NOMO-1 treated with dmso at 0.1 percent for 144 hours (cell line): ENCODE measurements around the gene AKAP1.
A peak's percentile ranks its signal among the peaks of the same experiment; 100 is the strongest.
"Not testable (repeated sequence)": the region's sequence is repeated elsewhere in the genome, so short reads cannot be mapped to it uniquely, and the experiment has no call there.

Experiments
- DNase-seq: peaks from one replicate; lab custom pipeline; 2025; ENCODE audit not compliant: unreplicated experiment; lab: John Stamatoyannopoulos, UW

Gene AKAP1

DNA sequence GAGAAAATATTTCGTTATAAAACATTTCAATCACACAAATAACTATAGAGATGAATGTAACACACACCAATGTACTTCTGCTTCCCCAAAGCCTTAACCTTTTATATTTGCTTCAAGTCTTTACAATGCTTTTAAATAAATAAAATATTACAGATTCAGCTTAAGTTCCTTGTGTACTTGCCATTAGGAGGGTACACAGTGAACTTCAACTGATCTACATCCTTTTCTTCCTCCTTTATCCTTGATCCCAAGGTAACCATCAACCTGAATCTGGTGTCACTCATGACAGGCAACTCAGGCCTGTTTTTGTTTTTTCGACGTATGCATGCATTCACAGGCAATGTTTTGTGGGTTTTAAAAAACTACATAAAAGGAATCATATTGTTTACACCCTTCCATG lies 9.3 kb upstream of the AKAP1 start:
- no peak for DNase-seq

DNA sequence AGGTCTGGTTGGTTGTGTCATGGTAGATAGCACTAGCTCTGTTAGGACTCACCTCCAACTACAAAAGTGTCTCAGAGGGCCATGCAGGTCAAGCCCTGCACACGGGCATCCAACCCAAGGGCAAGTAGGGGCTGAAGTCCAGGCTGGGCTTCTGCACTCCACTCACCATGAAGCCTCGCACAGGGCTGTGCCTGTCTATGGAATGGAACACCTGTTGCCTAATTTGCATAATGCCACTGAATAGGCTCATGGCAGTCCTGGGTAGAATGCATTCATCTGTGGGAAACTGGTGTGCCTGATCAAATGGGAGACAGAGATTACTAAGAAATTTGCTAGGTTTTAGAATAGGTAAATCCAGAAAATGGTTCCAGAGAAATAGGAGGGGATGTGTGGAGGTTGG lies 8.0 kb upstream of the AKAP1 start:
- DNase-seq, result no peak

DNA sequence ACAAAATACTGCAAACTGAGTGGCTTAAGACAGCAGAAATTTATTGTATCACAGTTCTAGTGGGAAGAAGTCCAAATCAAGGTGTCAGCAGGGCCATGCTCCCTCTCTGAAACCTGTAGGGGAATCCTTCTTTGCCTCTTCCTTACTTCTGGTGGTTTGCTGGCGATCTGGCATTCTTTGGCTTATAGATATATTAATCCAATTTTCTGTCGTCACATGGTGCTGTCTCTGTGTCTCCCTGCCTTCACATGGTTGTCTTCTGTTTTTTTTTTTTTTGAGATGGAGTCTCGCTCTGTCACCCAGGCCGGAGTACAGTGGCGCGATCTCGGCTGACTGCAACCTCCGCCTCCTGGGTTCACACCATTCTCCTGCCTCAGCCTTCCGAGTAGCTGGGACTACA lies 6.8 kb upstream of the AKAP1 start:
- DNase-seq, result no peak

DNA sequence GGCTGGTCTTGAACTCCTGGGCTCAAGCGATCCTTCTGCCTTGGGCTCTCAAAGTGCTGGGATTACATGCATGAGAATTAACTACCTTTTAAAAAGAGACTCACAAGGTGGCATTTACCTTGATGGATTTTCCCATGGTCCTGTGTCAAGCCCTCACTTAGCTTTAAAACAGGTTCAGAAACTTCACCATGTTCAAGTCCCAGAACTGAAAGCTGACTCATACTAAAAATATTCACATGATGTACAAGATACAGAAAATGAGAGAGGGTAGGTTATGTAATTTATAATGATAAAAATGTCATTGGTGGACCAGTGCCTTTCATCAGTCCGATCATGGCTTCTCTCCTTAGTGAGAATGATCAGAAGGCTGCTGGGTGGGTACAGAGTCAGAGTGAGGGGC lies 4.3 kb upstream of the AKAP1 start:
- DNase-seq, result no peak

DNA sequence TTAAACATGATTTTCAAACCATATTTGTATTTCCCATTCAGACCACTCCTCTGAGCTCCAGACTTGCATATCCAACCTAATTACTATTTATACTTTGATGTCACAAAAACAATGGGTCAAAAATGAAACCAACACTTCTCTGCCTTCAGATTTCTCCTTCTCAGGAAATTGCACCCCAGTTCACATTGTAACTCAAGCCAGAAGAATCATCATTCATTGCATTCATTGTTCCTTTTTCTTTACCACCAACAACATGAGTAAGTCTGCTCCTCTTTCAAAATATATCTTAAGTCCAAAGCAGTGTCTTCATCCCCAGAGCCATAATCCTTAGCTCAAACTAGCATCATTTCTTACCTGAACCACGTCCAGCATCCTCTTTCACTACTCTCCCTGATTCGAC lies 2.6 kb upstream of the AKAP1 start:
- no peak for DNase-seq

DNA sequence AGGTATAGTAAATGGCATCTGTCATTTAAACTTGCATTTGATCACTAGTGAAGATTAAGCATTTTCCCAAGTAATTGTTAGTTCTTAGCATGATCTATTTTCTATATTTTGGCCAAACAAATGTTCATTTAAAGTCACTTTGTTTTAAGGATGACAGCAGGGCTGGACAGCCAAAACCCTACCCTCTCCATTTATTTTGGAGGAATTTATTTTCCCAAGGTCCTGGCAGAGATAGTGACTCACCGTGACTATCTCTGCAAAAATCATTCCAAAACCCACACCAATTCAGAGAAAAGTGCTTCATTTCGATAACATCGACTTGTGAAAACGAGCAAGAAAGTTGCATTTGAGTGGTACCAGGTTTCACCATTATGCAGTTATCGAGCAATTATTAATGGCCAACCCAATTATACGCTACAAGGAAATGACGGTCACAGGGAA lies 665 bp upstream of the AKAP1 start:
- DNase-seq, result no peak

DNA sequence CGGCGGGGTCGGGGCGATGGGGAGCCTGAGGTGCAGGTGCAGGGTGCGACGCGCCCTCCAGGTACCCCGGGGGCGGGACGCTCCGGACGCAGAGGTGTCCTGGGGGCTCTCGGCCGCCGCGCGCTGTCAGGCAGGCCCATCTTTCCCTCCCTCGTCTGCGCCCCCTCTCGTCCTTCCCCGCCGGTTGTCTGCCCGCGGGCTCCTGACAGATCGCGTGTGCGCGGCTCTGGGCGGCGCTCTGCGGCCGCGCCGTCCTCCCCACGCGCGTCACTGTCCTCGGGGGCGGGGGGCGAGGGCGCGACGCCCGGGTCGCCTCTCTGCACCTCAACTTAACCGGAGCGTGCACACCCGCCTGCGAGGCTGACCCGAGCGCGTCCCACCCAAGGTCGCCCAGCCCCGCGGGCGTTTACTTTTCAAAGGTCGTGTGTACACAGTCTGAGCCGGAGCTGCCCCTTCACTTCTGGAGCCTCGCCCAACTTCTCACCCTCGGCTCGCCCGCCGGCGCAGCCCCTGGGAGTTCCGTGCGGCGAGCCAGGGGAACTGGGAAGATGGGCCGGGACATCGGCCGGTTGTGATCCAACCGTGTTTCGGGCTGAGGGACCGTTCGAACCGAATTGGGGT lies 512 bp downstream of the AKAP1 start:
- peak; percentile 17 for DNase-seq

DNA sequence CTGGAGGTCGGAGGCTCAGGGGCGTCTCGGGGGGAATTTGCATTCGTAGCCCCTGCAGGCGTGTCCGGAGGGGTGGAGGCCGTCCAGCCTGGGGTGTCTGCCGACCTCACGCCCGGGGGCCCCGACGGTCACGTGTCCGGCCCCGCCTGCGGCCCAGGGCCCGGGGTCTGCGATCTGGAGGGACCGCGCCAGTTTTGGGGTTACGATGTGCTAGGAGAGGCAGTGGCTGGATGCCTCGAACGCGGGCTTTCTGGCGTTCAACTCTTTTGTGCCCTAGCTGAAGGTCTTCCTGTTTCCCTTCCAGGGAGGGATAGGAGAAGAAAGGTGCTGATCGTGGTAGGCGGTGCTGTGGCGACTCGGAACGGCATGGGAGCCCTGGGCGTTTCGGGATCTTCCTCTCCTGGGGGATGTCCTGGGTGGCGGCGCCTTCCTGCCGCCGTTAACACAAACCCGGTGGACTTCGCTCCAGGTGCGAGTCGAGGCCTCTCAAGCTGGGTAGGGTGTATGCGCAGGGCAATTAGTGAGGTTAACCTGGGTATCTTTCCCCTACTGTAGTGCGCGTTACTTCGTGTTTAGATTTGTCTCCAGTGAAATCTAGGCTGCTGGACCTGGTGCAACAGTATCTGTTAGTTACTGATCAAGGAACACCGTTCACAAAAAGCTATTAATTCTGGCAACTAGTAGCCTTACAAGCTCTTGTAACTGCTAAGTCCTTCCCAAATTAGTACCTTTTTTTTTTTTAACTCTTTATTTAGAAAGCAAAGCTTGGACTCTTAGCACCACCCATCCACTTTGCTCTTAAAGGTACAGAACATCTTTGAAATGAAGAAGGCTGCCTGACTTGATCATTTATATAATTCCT lies 1.3 kb downstream of the AKAP1 start:
- DNase-seq, result peak; percentile 21

DNA sequence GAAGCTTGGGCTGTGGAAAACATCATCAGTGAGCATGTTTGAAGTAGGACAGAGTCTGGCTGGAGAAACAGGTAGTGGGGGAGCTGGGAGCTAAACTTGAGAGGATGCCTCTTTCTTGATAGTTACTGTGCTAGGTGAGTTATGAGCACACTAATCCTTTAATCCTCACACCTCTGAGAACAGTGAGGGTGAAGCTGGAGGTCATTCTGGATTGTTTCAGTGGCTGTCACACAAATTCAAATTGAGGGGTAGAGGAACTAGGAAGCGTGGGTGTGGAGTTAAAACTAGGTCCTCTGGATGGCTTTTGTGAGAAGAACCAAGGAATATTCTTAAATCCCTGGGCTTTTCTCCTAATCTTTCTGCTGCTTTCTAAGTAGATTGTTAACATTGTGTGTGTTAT lies 3.3 kb downstream of the AKAP1 start:
- no peak for DNase-seq

DNA sequence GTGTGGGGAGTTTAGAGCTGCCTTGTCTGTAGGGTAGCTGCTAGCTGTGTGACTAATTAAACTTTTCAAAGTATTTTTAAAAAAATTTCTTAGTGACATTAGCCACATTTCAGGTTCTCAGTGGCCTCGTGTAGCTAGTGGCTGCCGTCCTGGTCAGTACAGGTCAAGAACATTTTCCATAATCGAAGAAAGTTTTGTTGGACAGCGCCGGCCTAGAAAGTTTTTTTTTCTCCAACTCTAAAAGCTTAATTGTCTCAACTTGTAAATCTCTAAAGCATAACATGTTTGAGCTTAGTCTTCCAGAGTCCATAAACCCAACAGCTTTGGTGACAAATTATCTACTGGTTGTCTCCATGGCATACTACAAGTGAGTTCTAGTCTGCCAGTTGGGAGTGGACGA lies 4.3 kb downstream of the AKAP1 start:
- no peak for DNase-seq

DNA sequence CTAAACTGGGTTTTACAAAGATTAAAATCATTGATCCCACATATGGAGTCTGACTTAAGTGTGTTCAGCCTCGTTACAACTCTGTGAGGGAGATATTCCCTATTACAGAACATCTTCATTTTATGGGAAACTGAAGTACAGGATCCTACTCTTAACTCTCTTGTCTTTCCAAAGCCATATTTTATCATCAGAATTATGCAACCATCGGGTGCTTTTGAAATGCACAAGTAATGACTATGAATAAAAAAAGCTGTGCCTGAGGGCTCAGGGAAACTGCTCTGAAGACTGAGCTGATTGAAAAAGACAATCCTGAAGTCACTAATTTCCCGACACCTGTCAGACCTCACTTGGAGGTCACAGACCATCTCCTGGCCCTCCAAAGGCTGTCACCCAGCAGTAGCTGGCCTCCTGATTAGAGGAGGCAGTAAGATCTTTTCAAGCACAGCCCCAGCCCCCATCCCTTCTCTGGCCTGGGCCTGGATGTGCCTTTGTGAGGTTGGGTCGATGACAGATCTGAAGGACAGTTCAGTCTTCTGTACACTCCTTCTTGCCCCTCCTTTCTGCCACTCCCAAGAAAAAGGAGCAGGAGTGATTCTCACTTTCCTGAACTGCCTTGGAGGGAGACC lies 5.6 kb downstream of the AKAP1 start:
- DNase-seq, result no peak

DNA sequence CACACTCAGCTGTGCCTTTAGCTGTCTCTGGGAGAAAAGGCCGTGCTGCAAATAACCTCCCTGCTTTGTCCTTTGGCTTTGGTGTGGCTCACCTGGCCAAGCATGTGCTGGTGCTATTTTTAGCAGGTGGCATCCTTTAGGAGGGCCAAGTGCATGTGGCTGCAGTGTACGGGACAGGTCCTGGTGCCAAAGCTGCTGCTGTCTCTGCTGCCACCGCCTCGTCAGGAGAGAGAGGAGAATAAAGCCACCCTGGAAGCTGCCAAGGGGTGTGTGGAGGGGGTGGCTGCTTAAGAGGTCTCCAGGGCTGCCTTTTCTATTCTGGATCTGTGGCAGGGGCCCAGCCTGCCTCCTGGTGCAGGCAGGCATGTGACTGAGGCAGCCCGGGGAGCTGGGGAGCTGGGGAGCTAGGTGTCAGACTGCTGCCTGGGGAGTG lies 6.2 kb downstream of the AKAP1 start:
- DNase-seq, result no peak

DNA sequence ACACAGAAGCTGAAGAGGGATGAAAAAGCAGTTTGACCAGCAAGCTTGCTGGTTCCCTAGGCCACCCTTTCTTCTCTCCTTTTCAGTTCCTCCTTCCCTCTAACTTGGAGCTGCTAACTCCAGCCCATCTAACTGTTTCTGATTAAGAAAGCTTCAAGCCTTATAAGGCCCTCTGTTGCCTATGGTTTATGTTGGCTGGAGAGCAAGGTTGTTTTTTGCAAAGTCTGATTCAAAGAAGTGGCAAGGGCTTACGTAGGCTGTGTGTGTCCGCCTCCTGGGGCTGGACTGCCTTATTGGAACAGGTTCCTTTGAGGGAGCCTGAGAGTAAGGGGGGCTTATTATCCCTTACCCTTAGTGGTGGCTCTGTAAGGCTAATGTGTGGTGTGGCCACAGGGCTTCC lies 7.1 kb downstream of the AKAP1 start:
- peak; percentile 66 for DNase-seq

DNA sequence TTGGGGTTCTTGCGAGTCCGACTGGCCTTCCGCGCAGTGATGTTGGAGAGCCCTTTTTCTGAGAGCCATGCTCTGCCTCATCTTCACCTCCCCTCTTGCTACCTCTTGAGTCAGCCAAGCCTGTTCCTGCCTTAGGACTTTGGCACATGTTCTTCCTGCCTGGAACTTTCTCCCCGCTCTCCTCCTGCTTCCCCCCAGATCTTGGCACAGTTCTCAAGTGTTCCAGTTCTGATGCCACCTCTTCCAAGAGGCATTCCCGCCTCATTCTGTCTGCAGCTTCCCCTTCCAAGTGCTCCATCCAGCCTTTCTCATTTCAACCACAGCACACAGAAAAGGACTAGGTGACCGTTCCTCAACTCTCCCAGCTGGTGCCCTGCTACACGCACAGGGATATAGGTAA lies 7.7 kb downstream of the AKAP1 start:
- DNase-seq, result no peak

DNA sequence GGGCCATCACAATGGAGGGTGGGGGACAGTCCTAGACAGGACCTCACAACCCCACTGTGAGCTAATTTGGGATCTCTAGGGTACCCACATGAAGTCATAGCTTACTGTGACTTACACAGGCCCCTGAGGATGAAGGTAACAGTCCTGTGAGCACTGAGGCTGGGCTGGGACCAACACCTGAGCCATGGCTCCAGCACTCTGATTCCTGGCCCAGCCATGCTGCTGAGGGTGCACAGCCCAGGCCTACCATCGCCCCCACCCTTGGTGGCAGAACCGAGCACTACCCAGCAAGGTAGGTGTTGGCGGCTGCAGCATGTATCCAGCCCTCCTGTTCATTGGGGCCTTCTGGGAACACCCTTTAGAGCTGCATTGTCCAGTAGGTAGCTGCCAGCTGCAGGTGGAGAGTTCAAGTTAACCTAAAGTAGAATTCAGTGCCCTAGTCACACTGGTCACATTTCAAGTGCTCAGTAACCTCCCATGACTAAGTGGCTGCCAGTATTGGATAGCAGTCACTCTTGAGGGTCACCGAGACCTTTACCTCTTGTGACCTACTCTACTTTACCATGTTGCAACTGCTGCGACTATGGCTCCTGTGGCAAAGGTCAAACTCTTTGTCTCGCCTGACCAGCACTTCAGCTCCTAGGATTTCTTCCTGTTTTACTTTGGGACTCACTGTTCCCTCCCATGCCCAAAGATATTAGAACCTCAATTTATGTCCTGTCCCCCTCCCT lies 11.6 kb downstream of the AKAP1 start:
- no peak for DNase-seq

DNA sequence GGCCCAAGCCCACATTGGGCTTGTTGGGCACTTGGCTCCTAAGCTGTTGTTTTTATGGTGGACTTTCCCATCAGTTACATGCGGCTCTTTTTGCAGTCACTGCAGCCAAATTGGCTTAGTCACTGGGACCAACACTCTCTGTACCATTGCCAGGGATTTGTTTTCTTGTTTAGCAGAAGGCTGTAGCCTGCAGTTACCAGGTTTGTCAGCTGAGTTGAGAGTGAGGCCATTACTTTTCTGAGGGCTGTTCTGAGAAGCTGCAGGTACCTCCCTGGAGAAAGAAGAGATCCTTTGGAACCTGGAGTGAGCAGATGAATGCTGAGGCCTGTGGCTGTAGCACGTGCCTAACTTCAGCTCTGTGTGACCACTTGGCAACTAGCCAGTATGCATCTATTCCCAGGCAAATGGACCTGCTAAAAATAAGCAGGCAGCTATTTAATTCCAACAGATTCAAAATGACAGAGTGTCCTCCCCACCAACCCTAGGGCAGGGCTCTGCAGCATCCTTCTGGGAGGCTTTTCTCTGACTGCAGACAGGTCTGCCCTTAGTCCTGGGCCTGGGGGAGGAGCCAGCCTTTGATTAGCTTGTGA lies 12.9 kb downstream of the AKAP1 start:
- no peak for DNase-seq

DNA sequence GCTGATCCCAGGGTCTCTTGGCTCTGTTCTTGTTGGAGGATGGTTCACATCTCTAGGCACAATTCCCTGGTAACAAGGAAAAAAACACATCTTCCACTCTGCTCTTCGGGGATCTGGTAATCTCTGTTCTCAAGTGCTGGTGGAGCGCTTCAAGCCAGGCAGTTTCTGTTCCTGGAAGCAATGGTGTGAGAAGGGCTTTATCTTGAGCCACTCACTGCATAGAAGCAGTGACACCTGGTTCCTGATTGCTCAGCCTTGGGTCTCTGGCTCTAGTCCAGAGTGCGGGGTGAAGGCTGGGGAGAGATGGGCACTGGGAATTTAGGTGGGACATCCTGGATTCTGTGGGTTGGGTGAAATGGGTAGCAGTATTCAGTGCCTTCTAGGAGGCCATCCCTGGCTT lies 14.1 kb downstream of the AKAP1 start:
- DNase-seq, result no peak

DNA sequence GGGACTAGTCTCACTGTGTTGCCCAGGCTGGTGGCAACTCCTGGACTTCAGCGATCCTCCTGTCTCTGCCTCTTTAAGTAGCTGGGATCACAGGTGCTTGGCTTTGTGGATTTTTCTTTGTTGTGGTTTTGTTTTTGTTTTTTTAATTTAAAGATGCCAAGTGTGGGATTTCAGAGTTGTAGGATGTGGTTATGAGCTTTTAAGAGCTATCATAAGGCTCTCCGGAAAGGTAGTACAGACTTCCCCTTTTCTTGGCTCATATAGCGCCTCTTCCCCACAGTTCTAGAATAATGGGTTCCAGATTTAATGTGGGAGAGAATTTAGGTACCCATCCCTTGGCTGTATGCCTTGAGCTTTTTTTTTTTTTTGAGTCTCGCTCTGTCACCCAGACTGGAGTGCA lies 17.1 kb downstream of the AKAP1 start:
- peak; percentile 65 for DNase-seq

DNA sequence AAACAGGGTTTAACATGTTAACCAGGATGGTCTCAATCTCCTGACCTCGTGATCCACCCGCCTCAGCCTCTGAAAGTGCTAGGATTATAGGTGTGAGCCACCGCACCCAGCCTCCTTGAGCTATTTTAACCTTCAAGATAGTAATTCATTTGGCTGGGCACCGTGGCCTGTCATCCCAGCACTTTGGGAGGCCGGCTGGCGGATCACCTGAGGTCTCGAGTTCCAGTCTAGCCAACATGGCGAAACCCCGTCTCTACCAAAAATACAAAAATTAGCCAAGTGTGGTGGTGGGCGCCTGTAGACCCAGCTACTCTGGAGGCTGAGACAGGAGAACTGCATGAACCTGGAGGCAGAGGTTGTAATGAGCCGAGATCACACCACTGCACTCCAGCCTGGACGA lies 17.6 kb downstream of the AKAP1 start:
- not testable (repeated sequence) for DNase-seq

DNA sequence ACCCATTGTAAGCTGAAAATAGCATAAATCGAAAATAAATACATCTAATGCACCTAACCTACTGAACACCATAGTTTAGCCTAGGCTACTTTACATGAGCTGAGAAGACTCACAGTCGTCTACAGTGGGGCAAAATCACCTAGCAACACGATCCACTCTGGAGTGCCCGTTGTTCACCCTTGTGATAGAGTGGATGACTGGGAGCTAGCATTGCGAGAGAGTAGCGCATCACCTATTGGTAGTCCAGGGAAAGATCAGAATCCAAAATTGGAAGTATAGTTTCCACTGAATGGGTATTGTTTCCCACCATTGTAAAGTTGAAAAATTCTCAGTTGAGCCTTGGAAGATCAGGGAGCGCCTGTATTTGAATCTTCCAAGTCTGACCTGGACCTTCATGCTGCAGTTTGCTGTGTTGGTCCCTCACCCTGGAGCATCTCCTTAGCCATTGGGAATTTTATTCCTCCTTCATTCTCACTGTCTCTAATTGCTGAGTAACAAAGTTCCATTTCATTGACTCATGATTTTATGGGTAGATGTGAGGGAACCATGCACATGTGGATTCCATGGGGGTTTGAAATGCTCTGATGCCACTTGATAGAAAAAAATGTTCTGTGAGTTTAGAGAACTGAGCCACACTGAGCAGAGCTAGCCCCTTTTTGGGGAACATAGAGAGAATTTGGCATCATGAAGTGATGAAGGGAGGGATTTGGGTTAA lies 19.6 kb downstream of the AKAP1 start:
- DNase-seq, result no peak

DNA sequence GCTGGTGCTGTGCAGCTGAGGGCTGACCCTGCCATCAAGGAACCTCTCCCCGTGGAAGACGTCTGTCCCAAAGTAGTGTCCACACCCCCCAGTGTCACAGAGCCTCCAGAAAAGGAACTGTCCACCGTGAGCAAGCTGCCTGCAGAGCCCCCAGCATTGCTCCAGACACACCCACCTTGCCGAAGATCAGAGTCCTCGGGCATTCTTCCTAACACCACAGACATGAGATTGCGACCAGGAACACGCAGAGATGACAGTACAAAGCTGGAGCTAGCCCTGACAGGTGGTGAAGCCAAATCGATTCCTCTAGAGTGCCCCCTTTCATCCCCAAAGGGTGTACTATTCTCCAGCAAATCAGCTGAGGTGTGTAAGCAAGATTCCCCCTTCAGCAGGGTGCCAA lies 20.5 kb downstream of the AKAP1 start:
- no peak for DNase-seq
